ENCODE data around the gene DSC2. TPM values are rescaled to one million over a fixed set of nuclear protein-coding genes. Genes with fewer than 3 reads are reported as not detected.

DSC2 gene
- total RNA-seq, 2 experiments from 2014 or later: not detected

- H3K79me2 ChIP-seq (ENCODE audit: insufficient read depth, low read depth, low read length): no peaks in the 10 kb centered on the region
- ChIA-PET POLR2A (no interaction called here), CTCF (ENCODE audit: unreplicated experiment) (no interaction called here)
- no peak overlapping the region for H3K4me3 ChIP-seq (ENCODE audit: low read depth, low read length, poor library complexity, severe bottlenecking)
- TF ChIP-seq CTCF (conservative IDR thresholded peaks at IDR 0.05; ENCODE audit: low read length): no peak
- no peak for TF ChIP-seq EZH2phosphoT487 (IDR thresholded peaks at IDR 0.05; ENCODE audit: borderline replicate concordance, low read depth, low read length)
- no peaks in the 10 kb centered on the region for H3K9me3 ChIP-seq (ENCODE audit: low read length)
- no peak overlapping the region for H3K27ac ChIP-seq (ENCODE audit: low read depth, low read length, poor library complexity, severe bottlenecking)
- H3K36me3 ChIP-seq (ENCODE audit: insufficient read depth, low read length): no peaks in the 10 kb centered on the region
- no TSS peak for BruUV-seq (replicated peaks)
- H3K4me1 ChIP-seq (ENCODE audit: insufficient read depth, low read length, poor library complexity, severe bottlenecking): no peaks in the 10 kb centered on the region
- intact Hi-C loops (cut with micrococcal nuclease; ENCODE audit: unreplicated experiment): no loop called here
- no peak for DNase-seq (ENCODE audit: low spot score)
- no peak overlapping the region for H2AFZ ChIP-seq (ENCODE audit: low read length)
- H3K4me2 ChIP-seq (ENCODE audit: low read length): no peak overlapping the region
- no peaks in the 10 kb centered on the region for H3K9me2 ChIP-seq (ENCODE audit: insufficient read depth, low read length)
- no peaks in the 10 kb centered on the region for H4K20me1 ChIP-seq (ENCODE audit: insufficient read depth, low read length)
Observed at GRCh38 chr18:31057051-31057450, 45.2 kb downstream of the DSC2 start.

- DNase-seq (ENCODE audit: low spot score): no peak
- Histone ChIP-seq H2AFZ (ENCODE audit: low read length) (no peak overlapping the region), H4K20me1 (ENCODE audit: insufficient read depth, low read length) (no peaks in the 10 kb centered on the region), H3K36me3 (ENCODE audit: insufficient read depth, low read length) (no peaks in the 10 kb centered on the region), H3K4me1 (ENCODE audit: insufficient read depth, low read length, poor library complexity, severe bottlenecking) (no peaks in the 10 kb centered on the region), H3K79me2 (ENCODE audit: insufficient read depth, low read depth, low read length) (no peaks in the 10 kb centered on the region), H3K4me3 (ENCODE audit: low read depth, low read length, poor library complexity, severe bottlenecking) (no peak overlapping the region), H3K4me2 (ENCODE audit: low read length) (no peak overlapping the region), H3K27ac (ENCODE audit: low read depth, low read length, poor library complexity, severe bottlenecking) (no peak overlapping the region), H3K9me3 (ENCODE audit: low read length) (no peaks in the 10 kb centered on the region), H3K9me2 (ENCODE audit: insufficient read depth, low read length) (no peaks in the 10 kb centered on the region)
- no TSS peak for BruUV-seq (replicated peaks)
- ChIA-PET POLR2A (no interaction called here), CTCF (ENCODE audit: unreplicated experiment) (no interaction called here)
- intact Hi-C loops (cut with micrococcal nuclease; ENCODE audit: unreplicated experiment): no loop called here
- TF ChIP-seq CTCF (conservative IDR thresholded peaks at IDR 0.05; ENCODE audit: low read length): no peak
Observed at GRCh38 chr18:31056296-31056695, 45.9 kb downstream of the DSC2 start.

- no TSS peak for BruUV-seq (replicated peaks)
- H3K4me3 ChIP-seq (ENCODE audit: low read depth, low read length, poor library complexity, severe bottlenecking): no peak overlapping the region
- H3K4me1 ChIP-seq (ENCODE audit: insufficient read depth, low read length, poor library complexity, severe bottlenecking): no peaks in the 10 kb centered on the region
- no peaks in the 10 kb centered on the region for H3K79me2 ChIP-seq (ENCODE audit: insufficient read depth, low read depth, low read length)
- H3K36me3 ChIP-seq (ENCODE audit: insufficient read depth, low read length): no peaks in the 10 kb centered on the region
- CTCF ChIA-PET (ENCODE audit: unreplicated experiment): no interaction called here
- no peak for DNase-seq (ENCODE audit: low spot score)
- POLR2A ChIA-PET: no interaction called here
- H3K4me2 ChIP-seq (ENCODE audit: low read length): no peak overlapping the region
- H4K20me1 ChIP-seq (ENCODE audit: insufficient read depth, low read length): no peaks in the 10 kb centered on the region
- no peak overlapping the region for H3K27ac ChIP-seq (ENCODE audit: low read depth, low read length, poor library complexity, severe bottlenecking)
- intact Hi-C loops (cut with micrococcal nuclease; ENCODE audit: unreplicated experiment): no loop called here
- TF ChIP-seq CTCF (conservative IDR thresholded peaks at IDR 0.05; ENCODE audit: low read length) (no peak), EZH2phosphoT487 (IDR thresholded peaks at IDR 0.05; ENCODE audit: borderline replicate concordance, low read depth, low read length) (no peak)
- no peaks in the 10 kb centered on the region for H3K9me2 ChIP-seq (ENCODE audit: insufficient read depth, low read length)
- no peak overlapping the region for H2AFZ ChIP-seq (ENCODE audit: low read length)
- H3K9me3 ChIP-seq (ENCODE audit: low read length): no peaks in the 10 kb centered on the region
Observed at GRCh38 chr18:31050635-31051034, 51.6 kb downstream of the DSC2 start.

Measured in OCI-LY7 (cell line).